ENCODE data around the gene SRSF1. TPM values are rescaled to one million over a fixed set of nuclear protein-coding genes. Genes with fewer than 3 reads are reported as not detected.

The SRSF1 gene
- total RNA-seq, 2 donors from 2014 or later, result 233 to 281 TPM

DNA sequence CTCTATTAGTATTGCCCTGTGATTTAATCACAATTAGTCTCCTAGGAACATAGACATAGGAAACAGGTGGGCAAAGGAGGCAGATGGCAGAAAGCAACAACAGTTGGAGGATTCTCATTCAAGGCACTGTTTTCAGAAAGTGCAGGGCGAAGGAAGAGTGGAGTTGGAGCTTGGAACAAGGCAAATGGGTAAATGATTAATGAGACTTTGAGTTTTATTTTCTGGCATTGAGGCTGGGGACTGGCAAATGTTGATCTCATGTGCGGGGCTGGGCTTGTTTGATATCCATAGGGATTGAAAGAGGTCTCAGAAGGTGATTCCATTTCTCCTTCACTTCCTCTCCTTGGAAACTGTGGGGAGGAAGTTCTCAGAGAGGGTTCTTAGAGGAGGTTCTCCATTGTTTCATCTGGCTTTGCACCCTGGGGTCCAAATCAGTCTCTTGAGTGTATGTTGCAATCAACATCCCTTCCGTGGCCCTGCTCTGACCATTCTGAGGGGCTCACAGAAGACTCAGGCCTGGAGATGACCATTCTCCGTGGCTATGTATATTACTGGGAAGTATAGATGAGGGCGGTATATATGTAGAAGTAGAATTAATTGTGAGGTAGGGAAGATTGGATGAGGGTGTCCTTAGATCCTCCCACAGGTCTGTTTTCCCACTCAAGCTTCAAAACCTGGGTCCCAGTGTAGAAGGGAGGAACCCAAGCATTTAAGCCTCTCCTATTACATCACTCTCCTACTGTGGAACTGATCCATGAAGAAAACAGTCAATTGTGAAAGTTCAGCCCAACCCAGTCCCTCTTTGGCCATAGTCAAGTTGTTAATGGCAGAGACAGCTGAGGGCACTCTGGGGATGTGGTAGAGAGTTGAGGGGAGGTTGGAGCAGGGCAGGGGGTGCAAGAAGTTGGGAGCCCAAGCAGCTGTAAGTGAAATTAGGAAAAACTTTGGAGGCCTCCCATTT is 36.5 kb upstream of the SRSF1 start:
- peaks cover 56% of the 10 kb centered on the region for H3K27me3 Mint-ChIP-seq (ENCODE audit: low read depth)
- ATAC-seq (replicated peaks in 1 of 2) (no peak), DNase-seq (no peak)
- H3K9me3 Mint-ChIP-seq, result peaks cover 0 to 1% of the 10 kb centered on the region in 2 donors
- no peak overlapping the region for H3K4me3 Mint-ChIP-seq
- no peak overlapping the region for H3K27ac Mint-ChIP-seq
- no peaks in the 10 kb centered on the region for H3K4me1 Mint-ChIP-seq (ENCODE audit: low read depth)
- H3K36me3 Mint-ChIP-seq (ENCODE audit: insufficient read depth in 2 of 2), result no peaks in the 10 kb centered on the region

DNA sequence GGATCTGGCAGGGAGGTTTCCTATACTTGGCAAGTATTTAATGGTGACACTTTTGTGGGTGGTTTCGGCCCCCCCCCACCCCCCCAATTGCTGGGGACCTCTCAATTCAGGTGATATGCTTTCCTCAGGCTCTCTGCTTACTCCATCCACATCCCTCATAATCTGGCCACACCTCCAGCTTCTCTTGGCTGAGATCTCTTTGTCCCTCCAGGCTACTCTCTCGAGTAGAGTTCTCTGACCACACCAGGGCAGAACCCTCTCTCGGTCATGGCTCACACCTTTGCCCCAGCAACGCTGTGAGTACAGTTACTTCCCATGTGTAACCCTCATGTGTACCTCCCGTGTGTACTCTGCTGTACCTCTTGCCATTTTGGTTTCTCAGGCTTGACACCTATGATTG is 34.1 kb upstream of the SRSF1 start:
- no peaks in the 10 kb centered on the region for H3K4me1 Mint-ChIP-seq (ENCODE audit: low read depth)
- H3K27ac Mint-ChIP-seq, result no peak overlapping the region
- peaks cover 0 to 1% of the 10 kb centered on the region in 2 donors for H3K9me3 Mint-ChIP-seq
- DNase-seq, result no peak
- no peak for ATAC-seq (replicated peaks in 1 of 2)
- peaks cover 53% of the 10 kb centered on the region for H3K27me3 Mint-ChIP-seq (ENCODE audit: low read depth)
- H3K4me3 Mint-ChIP-seq, result no peak overlapping the region
- H3K36me3 Mint-ChIP-seq (ENCODE audit: insufficient read depth in 2 of 2), result no peaks in the 10 kb centered on the region

DNA sequence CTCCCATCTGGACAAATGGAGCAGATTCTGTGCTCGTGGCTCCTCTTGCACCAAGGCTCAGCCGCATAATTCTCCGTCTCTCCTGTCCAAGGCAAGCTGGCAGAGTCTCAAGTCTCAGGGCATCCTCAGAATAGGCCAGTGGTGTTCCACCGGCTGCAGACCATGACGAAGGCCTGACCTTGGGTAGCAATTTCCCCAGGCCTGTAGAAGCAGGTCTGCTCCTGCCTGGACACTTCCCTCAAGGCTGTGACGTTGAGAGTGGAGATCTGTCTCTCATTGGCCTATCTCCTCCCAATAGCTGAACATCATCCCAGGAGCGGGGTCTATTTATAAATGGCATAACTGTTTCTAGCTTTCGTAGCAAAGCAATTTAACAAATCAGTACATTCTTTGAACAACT is 33.3 kb upstream of the SRSF1 start:
- ATAC-seq (replicated peaks in 1 of 2), result no peak
- H3K4me3 Mint-ChIP-seq, result no peak overlapping the region

DNA sequence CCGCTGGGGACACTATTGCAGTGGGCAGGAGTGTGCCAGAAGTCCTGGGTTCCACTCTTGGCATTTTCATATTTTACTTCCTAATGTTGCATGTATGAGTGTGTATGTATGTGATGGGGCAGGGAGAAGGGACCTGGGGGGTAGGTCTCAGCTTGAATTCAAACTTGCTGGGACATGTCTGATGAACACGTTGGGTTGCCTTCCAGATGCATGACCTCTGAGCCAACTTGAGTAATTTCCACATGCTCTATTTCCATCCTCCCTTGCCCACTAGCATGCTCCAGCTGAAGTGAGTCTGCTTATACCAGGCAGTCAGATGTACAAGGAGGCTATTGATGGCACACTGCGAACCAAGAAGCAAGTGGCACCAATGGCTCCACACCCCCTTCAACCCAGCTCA is 32.9 kb upstream of the SRSF1 start:
- H3K36me3 Mint-ChIP-seq (ENCODE audit: insufficient read depth in 2 of 2), result no peaks in the 10 kb centered on the region

More for the DNA sequence above, 33.3 kb upstream of the SRSF1 start:
- peaks cover 53% of the 10 kb centered on the region for H3K27me3 Mint-ChIP-seq (ENCODE audit: low read depth)
- H3K36me3 Mint-ChIP-seq (ENCODE audit: insufficient read depth in 2 of 2), result no peaks in the 10 kb centered on the region
- H3K9me3 Mint-ChIP-seq, result peaks cover 0 to 1% of the 10 kb centered on the region in 2 donors
- no peaks in the 10 kb centered on the region for H3K4me1 Mint-ChIP-seq (ENCODE audit: low read depth)
- no peak overlapping the region for H3K27ac Mint-ChIP-seq
- DNase-seq, result no peak

DNA sequence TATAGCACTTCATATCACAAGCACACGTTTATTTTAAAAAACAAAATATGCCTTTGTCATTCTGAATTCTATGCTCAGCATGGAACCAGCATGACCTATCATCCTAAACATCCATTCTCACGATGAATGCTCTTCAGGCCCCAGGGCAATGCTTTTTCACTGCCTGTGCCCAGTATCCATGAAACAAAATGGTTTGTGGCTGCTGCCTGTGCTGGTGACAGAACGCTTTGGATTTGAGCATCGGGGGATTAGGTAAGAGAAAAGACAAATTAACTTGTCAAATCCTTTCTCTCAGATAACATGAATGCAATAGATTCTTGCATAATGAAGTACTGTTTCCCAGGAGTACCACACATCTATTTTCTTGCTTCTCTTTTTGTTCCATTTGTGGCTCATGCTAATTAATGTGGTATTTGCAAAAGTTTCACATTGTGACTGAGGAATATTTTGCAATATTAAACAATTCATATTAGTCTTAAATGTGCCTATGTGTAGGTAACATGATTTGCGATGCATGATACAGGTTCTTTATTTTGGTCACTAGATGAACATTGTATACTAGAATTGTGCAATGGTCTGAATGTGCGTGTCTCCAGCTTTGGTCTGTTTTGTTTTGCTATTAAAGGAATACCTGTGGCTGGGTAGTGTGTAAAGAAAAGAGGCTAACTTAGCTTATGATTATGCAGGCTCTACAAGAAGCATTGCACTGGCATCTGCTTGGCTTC is 25.8 kb upstream of the SRSF1 start:
- Mint-ChIP-seq H3K9me3 (peaks cover 0 to 3% of the 10 kb centered on the region in 2 donors), H3K4me3 (no peak overlapping the region), H3K36me3 (ENCODE audit: insufficient read depth in 2 of 2) (no peaks in the 10 kb centered on the region), H3K27me3 (ENCODE audit: low read depth) (peaks cover 5% of the 10 kb centered on the region), H3K4me1 (ENCODE audit: low read depth) (no peaks in the 10 kb centered on the region), H3K27ac (no peak overlapping the region)
- no peak for ATAC-seq (replicated peaks in 1 of 2)
- no peak for DNase-seq

More for the DNA sequence above, 32.9 kb upstream of the SRSF1 start:
- Mint-ChIP-seq H3K27ac (no peak overlapping the region), H3K4me3 (no peak overlapping the region), H3K27me3 (ENCODE audit: low read depth) (peaks cover 53% of the 10 kb centered on the region), H3K4me1 (ENCODE audit: low read depth) (no peaks in the 10 kb centered on the region), H3K9me3 (peaks cover 0 to 1% of the 10 kb centered on the region in 2 donors)
- ATAC-seq (replicated peaks in 1 of 2) (no peak), DNase-seq (no peak)

DNA sequence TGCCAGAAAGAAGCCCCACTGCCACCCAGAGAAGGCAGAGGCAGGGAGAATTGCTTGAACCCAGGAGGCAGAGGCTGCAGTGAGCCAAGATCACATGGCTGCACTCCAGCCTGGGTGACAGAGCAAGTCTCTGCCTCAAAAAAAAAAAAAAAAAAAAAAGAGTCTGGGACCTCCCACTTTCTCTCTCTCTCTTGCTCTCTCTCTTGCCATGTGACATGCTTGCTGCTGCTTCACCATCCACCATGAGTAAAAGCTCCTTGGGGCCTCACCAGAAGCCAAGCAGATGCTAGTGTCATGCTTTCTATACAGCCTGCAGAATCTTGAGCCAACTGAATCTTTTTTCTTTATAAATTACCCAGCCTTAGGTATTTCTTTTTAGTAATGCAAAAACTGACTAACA is 21.5 kb upstream of the SRSF1 start:
- ATAC-seq (replicated peaks in 1 of 2) (no peak), DNase-seq (no peak)
- Mint-ChIP-seq H3K9me3 (peaks cover 0 to 3% of the 10 kb centered on the region in 2 donors), H3K36me3 (ENCODE audit: insufficient read depth in 2 of 2) (no peaks in the 10 kb centered on the region), H3K27ac (no peak overlapping the region), H3K4me3 (no peak overlapping the region), H3K4me1 (ENCODE audit: low read depth) (no peaks in the 10 kb centered on the region), H3K27me3 (ENCODE audit: low read depth) (peaks cover 32% of the 10 kb centered on the region)

DNA sequence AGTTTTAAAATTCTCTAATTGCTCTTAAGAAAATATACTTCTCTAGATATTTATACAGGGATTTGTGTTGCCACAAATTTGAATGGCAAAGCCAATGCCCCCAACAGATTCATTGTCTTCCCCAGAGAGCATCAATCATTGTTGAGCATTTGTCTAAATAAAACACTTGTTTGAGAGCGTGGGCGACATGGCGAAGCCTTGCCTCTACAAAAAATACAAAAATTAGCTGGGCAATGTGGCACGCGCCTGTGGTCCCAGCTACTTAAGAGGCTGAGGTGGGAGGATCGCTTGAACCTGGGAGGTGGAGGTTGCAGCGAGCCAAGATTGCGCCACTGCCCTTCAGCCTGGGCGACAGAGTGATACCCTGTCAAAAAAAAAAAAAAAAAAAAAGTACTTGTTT is 13.4 kb upstream of the SRSF1 start:
- Mint-ChIP-seq H3K27ac (no peak overlapping the region), H3K4me1 (ENCODE audit: low read depth) (no peaks in the 10 kb centered on the region), H3K9me3 (no peaks in the 10 kb centered on the region), H3K36me3 (ENCODE audit: insufficient read depth in 2 of 2) (no peaks in the 10 kb centered on the region), H3K4me3 (no peak overlapping the region), H3K27me3 (ENCODE audit: low read depth) (peaks cover 17% of the 10 kb centered on the region)
- DNase-seq (no peak), ATAC-seq (replicated peaks in 1 of 2) (no peak)

DNA sequence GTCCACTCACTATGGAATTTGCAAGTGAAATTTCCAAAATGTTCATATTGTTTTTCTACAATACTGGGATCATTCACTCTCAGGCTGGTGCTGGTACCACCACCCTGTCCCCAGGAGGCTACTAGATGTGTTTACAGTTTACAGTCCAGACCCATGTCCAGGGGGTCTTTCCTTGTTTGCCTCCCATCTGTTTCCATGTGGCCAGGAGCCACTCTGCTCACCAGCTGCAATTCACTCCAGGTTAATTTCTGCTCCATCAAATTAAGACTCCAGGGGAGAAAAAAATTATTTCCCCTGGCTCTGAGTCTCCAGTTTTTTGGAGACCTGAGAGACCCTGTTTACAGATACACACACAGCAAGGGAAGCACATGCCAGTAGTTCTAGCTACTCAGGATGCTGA is 12.5 kb upstream of the SRSF1 start:
- H3K36me3 Mint-ChIP-seq (ENCODE audit: insufficient read depth in 2 of 2), result no peaks in the 10 kb centered on the region
- no peak for ATAC-seq (replicated peaks in 1 of 2)
- H3K27ac Mint-ChIP-seq, result no peak overlapping the region
- peaks cover 8% of the 10 kb centered on the region for H3K27me3 Mint-ChIP-seq (ENCODE audit: low read depth)
- no peaks in the 10 kb centered on the region for H3K9me3 Mint-ChIP-seq
- H3K4me1 Mint-ChIP-seq (ENCODE audit: low read depth), result no peaks in the 10 kb centered on the region
- no peak for DNase-seq
- H3K4me3 Mint-ChIP-seq, result no peak overlapping the region

DNA sequence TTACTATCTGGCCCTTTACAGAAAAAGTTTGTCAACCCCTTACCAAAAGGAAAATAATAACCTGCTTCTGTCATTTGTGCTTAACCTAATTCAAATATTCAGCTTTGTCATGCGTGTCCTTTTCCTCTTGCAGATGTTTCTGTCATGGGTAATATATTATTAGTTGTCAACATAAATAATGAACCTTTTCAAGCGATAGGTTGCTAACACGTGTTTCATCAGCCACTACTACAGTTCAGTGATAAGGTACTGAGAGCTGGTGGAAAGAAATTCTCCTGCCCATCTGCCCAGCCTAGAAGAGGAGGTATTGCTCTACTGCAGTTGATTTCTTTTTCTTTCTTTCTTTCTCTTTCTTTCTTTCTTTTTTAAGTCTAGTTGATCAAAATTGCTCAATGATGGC is 12.0 kb upstream of the SRSF1 start:
- Mint-ChIP-seq H3K36me3 (ENCODE audit: insufficient read depth in 2 of 2) (no peaks in the 10 kb centered on the region), H3K27ac (no peak overlapping the region), H3K27me3 (ENCODE audit: low read depth) (peaks cover 5% of the 10 kb centered on the region), H3K4me1 (ENCODE audit: low read depth) (no peaks in the 10 kb centered on the region), H3K4me3 (no peak overlapping the region), H3K9me3 (no peaks in the 10 kb centered on the region)
- DNase-seq (no peak), ATAC-seq (replicated peaks in 1 of 2) (no peak)

DNA sequence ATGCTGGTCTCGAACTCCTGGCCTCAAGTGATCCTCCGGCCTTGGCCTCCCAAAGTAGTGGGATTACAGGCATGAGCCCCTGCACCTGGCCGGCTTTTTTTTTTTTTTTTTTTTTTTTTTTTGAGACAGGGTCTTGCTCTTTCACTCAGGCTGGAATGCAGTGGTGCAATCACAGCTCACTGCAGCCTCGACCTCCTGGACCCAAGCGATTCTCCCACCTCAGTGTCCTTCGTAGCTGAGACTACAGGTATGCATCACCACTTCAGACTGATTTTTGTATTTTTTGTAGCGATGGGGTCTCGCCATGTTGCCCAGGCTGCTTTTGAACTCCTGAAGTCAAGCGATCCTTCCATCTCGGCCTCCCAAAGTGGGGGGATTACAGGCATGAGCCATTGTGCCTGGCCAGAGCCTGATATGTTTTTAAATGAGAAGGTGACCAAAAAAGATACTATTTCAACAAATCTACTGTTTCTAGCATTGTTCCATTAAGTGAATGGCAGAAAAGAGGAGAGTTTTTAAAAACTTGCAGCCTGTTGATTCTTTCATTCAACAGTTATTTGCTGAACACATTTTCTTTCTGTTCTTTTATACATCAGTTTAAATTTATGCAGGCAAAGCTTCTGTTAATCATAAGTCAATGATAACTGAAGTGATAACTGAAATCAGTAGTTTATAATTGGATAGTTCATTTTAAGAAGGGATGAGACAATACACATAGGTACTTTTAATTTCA is 3.2 kb upstream of the SRSF1 start:
- no peak overlapping the region for H3K4me3 Mint-ChIP-seq
- H3K36me3 Mint-ChIP-seq (ENCODE audit: insufficient read depth in 2 of 2), result peaks cover 17 to 24% of the 10 kb centered on the region in 2 donors
- ATAC-seq (replicated peaks in 1 of 2) (no peak), DNase-seq (no peak)
- H3K27me3 Mint-ChIP-seq (ENCODE audit: low read depth), result no peaks in the 10 kb centered on the region
- H3K27ac Mint-ChIP-seq, result no peak overlapping the region
- H3K9me3 Mint-ChIP-seq, result no peaks in the 10 kb centered on the region
- H3K4me1 Mint-ChIP-seq (ENCODE audit: low read depth), result peaks cover 30% of the 10 kb centered on the region

DNA sequence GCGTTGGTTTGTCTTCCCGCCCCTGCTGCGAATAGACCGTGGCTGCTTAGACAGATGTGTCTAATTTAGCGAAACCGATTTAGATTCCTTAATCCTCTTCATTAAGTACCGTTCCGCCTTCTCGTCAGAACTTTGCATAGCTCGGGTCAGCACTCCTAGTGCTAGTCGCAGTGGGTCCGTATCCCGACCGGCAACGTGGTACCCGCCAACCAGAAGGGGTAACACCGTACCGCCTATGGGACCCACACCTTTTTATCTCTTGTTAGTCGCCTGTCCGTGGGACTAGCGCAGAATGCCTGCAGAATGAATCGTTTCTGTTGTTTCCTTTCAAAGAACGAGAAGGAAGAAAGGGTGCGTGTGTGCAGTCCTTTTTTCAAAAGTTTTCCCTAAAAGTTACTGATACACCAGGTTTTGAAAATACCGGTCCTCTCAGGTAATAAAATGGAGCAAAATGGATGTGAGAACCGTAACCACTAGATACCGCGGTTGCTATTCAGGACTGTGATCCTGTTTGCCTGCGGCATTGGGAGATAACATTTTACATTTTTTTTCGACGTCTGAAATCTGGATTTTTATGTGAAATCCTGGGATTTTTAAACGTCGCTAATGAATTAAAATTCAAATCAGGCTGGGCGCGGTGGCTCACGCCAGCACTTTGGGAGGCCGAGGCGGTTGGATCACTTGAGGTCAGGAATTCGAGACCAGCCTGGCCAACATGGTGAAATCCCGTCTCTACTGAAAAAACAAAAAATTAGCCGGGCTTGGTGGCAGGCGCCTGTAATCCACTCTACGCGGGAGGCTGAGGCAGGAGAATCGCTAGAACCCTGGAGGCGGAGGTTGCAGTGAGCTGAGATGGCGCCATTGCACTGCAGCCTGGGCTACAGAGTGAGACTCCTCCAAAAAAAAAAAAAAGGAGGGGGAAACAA is 998 bp upstream of the SRSF1 start:
- Mint-ChIP-seq H3K4me3 (peak overlapping the region; percentile 99), H3K36me3 (ENCODE audit: insufficient read depth in 2 of 2) (peaks cover 28 to 43% of the 10 kb centered on the region in 2 donors), H3K27me3 (ENCODE audit: low read depth) (no peaks in the 10 kb centered on the region), H3K27ac (peak overlapping the region; percentile 100), H3K9me3 (no peaks in the 10 kb centered on the region), H3K4me1 (ENCODE audit: low read depth) (peaks cover 51% of the 10 kb centered on the region)
- ATAC-seq (replicated peaks in 1 of 2) (peak; percentile 26 to 33), DNase-seq (no peak)

DNA sequence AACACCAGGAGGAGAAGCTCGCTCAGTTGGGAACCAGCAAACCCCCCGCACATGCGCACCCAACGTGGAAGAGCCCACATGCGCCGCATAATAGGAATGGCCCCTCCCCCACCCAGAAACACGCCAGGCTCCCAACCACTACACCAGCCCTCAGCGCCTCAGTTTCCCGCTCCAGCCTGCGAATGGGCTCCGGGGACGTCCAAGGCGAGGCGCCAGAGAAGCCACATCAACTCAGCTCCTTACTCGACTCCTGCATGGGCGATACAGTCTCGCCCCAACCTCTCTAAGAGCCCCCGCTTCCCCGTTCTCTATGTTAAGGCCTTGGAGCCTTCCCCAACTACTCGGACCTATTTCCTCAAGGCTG is 504 bp downstream of the SRSF1 start:
- DNase-seq (peak in 1 of 2 donors; percentile 63), ATAC-seq (replicated peaks in 1 of 2) (peak; percentile 7 to 12)
- Mint-ChIP-seq H3K36me3 (ENCODE audit: insufficient read depth in 2 of 2) (peaks cover 30 to 51% of the 10 kb centered on the region in 2 donors), H3K4me3 (peak overlapping the region; percentile 99), H3K9me3 (no peaks in the 10 kb centered on the region), H3K27me3 (ENCODE audit: low read depth) (no peaks in the 10 kb centered on the region), H3K27ac (peak overlapping the region; percentile 100), H3K4me1 (ENCODE audit: low read depth) (peaks cover 66% of the 10 kb centered on the region)
